Smooth muscle cell (in vitro differentiated cells): ENCODE results near the gene DEFB115. TPM values are rescaled to one million over a fixed set of nuclear protein-coding genes. Genes with fewer than 3 reads are reported as not detected.
A peak's percentile ranks its signal among the peaks of the same experiment; 100 is the strongest.
"Not testable (repeated sequence)": the region's sequence is repeated elsewhere in the genome, so short reads cannot be mapped to it uniquely, and the experiment has no call there.

Experiments used
- DNase-seq: peaks from one replicate; lab custom pipeline; 2025; ENCODE audit not compliant: unreplicated experiment; lab: John Stamatoyannopoulos, UW
- H2AFZ ChIP-seq: fragments of 200-600 bp; sonication (generic); 2 replicates; pipeline ENCODE4 v1.6.0; 2016; ENCODE audit warnings: antibody characterized with exemption, low read depth, mild to moderate bottlenecking
- H3F3A ChIP-seq: fragments of 200-600 bp; sonication (generic); 2 replicates; pipeline ENCODE4 v1.6.0; 2017; ENCODE audit warnings: antibody characterized with exemption, low read depth
- H3K27ac ChIP-seq: fragments of 200-600 bp; sonication (generic); 2 replicates; pipeline ENCODE4 v1.5.1; 2016; ENCODE audit warnings: low read depth, mild to moderate bottlenecking
- H3K27me3 ChIP-seq: fragments of 200-600 bp; sonication (generic); 2 replicates; pipeline ENCODE4 v1.6.1; 2016; ENCODE audit warnings: low read depth, mild to moderate bottlenecking
- H3K36me3 ChIP-seq: fragments of 200-600 bp; sonication (generic); 2 replicates; pipeline ENCODE4 v1.5.1; 2016; ENCODE audit warnings: low read depth
- H3K4me1 ChIP-seq: fragments of 200-600 bp; sonication (generic); 2 replicates; pipeline ENCODE4 v1.5.1; 2016; ENCODE audit warnings: low read depth
- H3K4me2 ChIP-seq: fragments of 200-600 bp; sonication (generic); 2 replicates; pipeline ENCODE4 v1.6.0; 2016; ENCODE audit warnings: mild to moderate bottlenecking
- H3K4me3 ChIP-seq: fragments of 200-600 bp; sonication (generic); 2 replicates; pipeline ENCODE4 v1.5.1; 2016; ENCODE audit warnings: mild to moderate bottlenecking
- H3K79me2 ChIP-seq: fragments of 200-600 bp; sonication (generic); 2 replicates; pipeline ENCODE4 v1.6.0; 2016; ENCODE audit warnings: low read depth, mild to moderate bottlenecking
- H3K9ac ChIP-seq: fragments of 200-600 bp; sonication (generic); 2 replicates; pipeline ENCODE4 v1.6.0; 2016; ENCODE audit warnings: low read depth
- H3K9me3 ChIP-seq: fragments of 200-600 bp; sonication (generic); replicated peaks from 2 replicates; pipeline ENCODE4 v1.5.1; 2016; ENCODE audit warnings: low read depth
- H4K20me1 ChIP-seq: fragments of 200-600 bp; sonication (generic); 2 replicates; pipeline ENCODE4 v1.6.0; 2016; ENCODE audit warnings: low read depth
- WGBS: methylation state at CpG from one replicate; pipeline ENCODE4 v1.1.7; 2016; ENCODE audit warnings: low lambda C conversion rate; 5-methylcytosine and 5-hydroxymethylcytosine counted together
- polyA plus RNA-seq: library from polyadenylated mRNA; unstranded; fragments of >200 nt; fragmentation: Nextera tagmentation; extraction: Ambion mirVana; gene quantifications from 2 replicates; pipeline ENCODE4 v1.2.1, GENCODE V29; 2016
- total RNA-seq: library from RNA; depleted of rRNA; stranded (reverse); fragments of >200 nt; gene quantifications from 2 replicates; pipeline ENCODE4 v1.2.3, GENCODE V29; 2014
- TF ChIP-seq, protein P1 (sequence below): fragments of 200-600 bp; sonication (generic); IDR thresholded peaks from 2 replicates; pipeline ENCODE4 v1.5.1; 2017; ENCODE audit warnings: borderline replicate concordance, mild to moderate bottlenecking, antibody characterized with exemption; ENCODE audit not compliant: insufficient read depth, poor library complexity, severe bottlenecking

Gene DEFB115
- total and polyA plus RNA-seq, 2 experiments from 2014 or later = not detected

DNA sequence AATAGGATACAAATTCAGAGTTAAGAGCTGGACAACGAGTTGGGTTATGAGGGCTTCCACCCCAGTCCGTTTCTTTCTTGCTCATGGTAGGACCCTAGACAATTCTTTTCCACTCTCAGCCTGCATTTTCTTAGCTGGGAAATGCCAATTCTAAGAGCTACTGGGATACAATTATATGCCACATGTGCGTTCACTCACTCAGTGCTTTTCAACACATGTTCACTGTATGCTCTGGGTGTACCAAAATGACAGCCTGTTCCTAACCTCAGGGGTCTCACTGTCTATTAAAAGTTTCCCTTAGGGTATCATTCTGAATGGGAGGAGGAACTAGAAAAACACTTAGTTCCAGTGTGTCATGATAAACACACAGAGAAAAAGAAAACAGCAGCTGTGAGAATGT, 505 bp upstream of the DEFB115 start:
- Histone ChIP-seq H3K9me3 (peaks cover 23% of the 10 kb centered on the region), H3K27ac (no peak overlapping the region), H3K79me2 (no peaks in the 10 kb centered on the region), H2AFZ (no peak overlapping the region), H3K27me3 (no peaks in the 10 kb centered on the region), H4K20me1 (no peaks in the 10 kb centered on the region), H3K9ac (no peak overlapping the region), H3K36me3 (no peaks in the 10 kb centered on the region), H3K4me1 (no peaks in the 10 kb centered on the region), H3K4me3 (no peak overlapping the region), H3F3A (no peaks in the 10 kb centered on the region), H3K4me2 (no peak overlapping the region)
- 51% methylated on average over 3 of the region's 3 CpGs for WGBS
- no peak for DNase-seq
- TF ChIP-seq, protein P1, sequence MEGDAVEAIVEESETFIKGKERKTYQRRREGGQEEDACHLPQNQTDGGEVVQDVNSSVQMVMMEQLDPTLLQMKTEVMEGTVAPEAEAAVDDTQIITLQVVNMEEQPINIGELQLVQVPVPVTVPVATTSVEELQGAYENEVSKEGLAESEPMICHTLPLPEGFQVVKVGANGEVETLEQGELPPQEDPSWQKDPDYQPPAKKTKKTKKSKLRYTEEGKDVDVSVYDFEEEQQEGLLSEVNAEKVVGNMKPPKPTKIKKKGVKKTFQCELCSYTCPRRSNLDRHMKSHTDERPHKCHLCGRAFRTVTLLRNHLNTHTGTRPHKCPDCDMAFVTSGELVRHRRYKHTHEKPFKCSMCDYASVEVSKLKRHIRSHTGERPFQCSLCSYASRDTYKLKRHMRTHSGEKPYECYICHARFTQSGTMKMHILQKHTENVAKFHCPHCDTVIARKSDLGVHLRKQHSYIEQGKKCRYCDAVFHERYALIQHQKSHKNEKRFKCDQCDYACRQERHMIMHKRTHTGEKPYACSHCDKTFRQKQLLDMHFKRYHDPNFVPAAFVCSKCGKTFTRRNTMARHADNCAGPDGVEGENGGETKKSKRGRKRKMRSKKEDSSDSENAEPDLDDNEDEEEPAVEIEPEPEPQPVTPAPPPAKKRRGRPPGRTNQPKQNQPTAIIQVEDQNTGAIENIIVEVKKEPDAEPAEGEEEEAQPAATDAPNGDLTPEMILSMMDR = no peak

DNA sequence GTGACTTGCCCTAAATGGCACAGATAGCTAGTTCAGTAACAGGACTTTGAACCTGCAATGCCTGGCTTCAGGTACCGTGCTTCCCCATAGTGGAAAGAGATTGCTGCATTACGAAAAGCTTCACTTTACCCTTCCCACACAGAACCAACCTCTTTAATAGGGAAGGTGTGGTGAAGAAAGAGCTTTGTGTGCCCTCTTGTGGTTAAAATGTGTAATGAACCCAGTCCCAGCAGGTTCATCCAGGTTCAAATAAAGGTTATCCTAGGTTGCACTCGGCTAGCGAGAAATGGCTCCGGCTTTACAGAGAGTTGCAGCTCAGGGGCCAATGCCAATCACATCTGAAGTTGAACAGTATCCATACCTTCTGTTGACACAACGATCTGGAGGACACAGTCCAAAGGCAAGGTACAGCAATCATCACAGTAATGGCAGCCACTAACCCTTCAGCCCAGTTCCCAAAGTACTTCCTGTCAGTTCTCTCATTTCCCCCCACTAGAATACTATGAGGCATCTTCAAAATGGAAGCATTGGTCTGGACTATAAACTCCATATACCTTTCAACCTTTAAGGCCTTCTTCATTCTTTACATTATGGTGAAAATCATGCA, 3.0 kb downstream of the DEFB115 start:
- no peaks in the 10 kb centered on the region for H3K36me3 ChIP-seq
- TF ChIP-seq, protein P1 = peak; percentile 32
- H3K4me1 ChIP-seq = no peaks in the 10 kb centered on the region
- peaks cover 15% of the 10 kb centered on the region for H3K9me3 ChIP-seq
- no peak overlapping the region for H2AFZ ChIP-seq
- no peak overlapping the region for H3K27ac ChIP-seq
- no peak overlapping the region for H3K4me3 ChIP-seq
- no peaks in the 10 kb centered on the region for H3F3A ChIP-seq
- 66% methylated on average over 6 of the region's 6 CpGs for WGBS
- H4K20me1 ChIP-seq = no peaks in the 10 kb centered on the region
- no peaks in the 10 kb centered on the region for H3K27me3 ChIP-seq
- no peak overlapping the region for H3K4me2 ChIP-seq
- no peaks in the 10 kb centered on the region for H3K79me2 ChIP-seq
- no peak for DNase-seq
- no peak overlapping the region for H3K9ac ChIP-seq

DNA sequence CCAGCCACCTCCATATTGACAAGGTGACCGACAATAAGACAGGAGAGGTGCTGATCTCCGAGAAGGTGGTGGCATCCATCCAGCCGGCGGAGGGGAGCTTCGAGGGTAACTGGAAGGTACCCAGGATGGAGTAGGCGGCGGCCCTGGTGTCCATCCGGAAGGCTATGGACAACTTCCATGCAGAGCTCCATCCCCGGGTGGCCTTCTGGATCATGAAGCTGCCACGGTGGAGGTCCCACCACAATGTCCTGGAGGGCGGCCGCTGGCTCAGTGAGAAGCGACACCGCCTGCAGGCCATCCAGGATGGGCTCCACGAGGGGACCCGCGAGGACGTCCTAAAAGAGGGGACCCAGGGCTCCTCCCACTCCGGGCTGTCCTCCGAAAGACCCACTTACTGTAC, 17.0 kb downstream of the DEFB115 start:
- H2AFZ ChIP-seq = no peak overlapping the region
- no peaks in the 10 kb centered on the region for H3K4me1 ChIP-seq
- H3K27me3 ChIP-seq = no peaks in the 10 kb centered on the region
- no peak overlapping the region for H3K4me3 ChIP-seq
- no peak overlapping the region for H3K4me2 ChIP-seq
- no peak overlapping the region for H3K9ac ChIP-seq
- H3K27ac ChIP-seq = no peak overlapping the region
- DNase-seq = no peak
- no peaks in the 10 kb centered on the region for H4K20me1 ChIP-seq
- TF ChIP-seq, protein P1 = no peak
- no peaks in the 10 kb centered on the region for H3F3A ChIP-seq
- 88% methylated on average over 20 of the region's 20 CpGs for WGBS
- no peaks in the 10 kb centered on the region for H3K36me3 ChIP-seq
- H3K9me3 ChIP-seq = peaks cover 35% of the 10 kb centered on the region
- H3K79me2 ChIP-seq = no peaks in the 10 kb centered on the region

DNA sequence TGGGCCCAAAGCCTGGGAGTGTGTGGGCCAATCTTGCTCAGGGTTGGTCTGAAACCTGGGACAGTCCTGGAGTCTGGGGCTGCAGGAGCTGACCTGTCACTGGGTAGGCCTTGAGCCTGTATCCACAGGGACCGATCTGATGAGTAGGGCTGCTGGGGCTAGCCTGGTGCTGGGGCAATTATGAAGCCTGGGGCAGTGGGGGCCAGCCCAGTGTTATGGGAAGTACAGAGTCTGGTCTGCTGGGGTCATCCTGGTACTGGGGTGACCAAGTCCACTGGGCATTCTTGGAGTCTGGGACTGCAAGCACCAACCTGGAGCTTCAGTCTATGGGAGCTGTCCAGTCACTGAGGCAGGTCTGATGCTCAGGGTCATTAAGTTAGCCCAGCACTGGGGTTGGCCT, 20.7 kb downstream of the DEFB115 start:
- Histone ChIP-seq H3K27me3 (no peaks in the 10 kb centered on the region), H2AFZ (no peak overlapping the region), H3K27ac (no peak overlapping the region), H3K9me3 (peaks cover 16% of the 10 kb centered on the region), H3K79me2 (no peaks in the 10 kb centered on the region), H3K36me3 (no peaks in the 10 kb centered on the region), H3F3A (no peaks in the 10 kb centered on the region), H3K4me3 (no peak overlapping the region), H3K9ac (no peak overlapping the region), H3K4me1 (no peaks in the 10 kb centered on the region), H4K20me1 (no peaks in the 10 kb centered on the region), H3K4me2 (no peak overlapping the region)
- TF ChIP-seq, protein P1 = no peak
- DNase-seq = no peak
- WGBS = 74% methylated on average over 1 of the region's 1 CpG

DNA sequence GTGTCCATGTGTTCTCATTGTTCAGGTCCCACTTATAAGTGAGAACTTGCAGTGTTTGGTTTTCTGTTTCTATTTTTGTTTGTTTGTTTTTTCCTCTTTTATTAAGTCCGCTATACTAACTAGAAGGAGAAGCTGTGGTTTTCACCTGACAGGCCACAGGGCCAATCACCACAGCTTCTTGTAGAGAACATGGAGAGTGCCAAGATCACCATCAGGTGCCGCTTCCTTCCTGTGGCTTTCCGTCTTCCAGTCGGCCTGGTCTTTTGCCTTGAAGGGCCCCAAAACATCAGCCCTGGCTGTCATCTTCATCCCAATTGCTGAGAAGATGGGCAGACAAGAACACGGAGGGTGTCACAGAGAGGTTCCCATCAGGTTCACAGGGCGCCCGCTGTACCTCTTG, 27.5 kb downstream of the DEFB115 start:
- H3K79me2 ChIP-seq, H3K9ac ChIP-seq, H3K4me1 ChIP-seq, H2AFZ ChIP-seq, H3K4me2 ChIP-seq, H3K36me3 ChIP-seq, H3K27me3 ChIP-seq, H3K27ac ChIP-seq, H3F3A ChIP-seq, H4K20me1 ChIP-seq, DNase-seq, H3K4me3 ChIP-seq: not testable (repeated sequence)
- H3K9me3 ChIP-seq = peaks cover 25% of the 10 kb centered on the region
- WGBS = 81% methylated on average over 7 of the region's 7 CpGs
